Endothelial cell of umbilical vein (primary cell): Measurements from ENCODE around the gene DLX6. TPM values are rescaled to one million over a fixed set of nuclear protein-coding genes. Genes with fewer than 3 reads are reported as not detected.

ENCODE experiments used
- BruUV-seq: library from RNA; stranded (reverse); fragments of 400-500 nt; replicated peaks from 2 replicates; lab custom pipeline; 2021; lab: Mats Ljungman, UMichigan
- CTCF ChIA-PET: fragments of 300-600, 350-600 bp; sonication (Branson Sonifier 250); formaldehyde crosslinking; loops from one replicate; lab custom pipeline; 2021; ENCODE audit warnings: antibody characterized with exemption, inconsistent platforms; lab: Charles Lee
- POLR2A ChIA-PET: fragments of 300-600, 350-600 bp; sonication (Branson Sonifier 250); formaldehyde crosslinking; loops from one replicate; lab custom pipeline; 2021; ENCODE audit warnings: antibody characterized with exemption, inconsistent platforms; lab: Charles Lee
- DNase-seq: peaks from one replicate; pipeline ENCODE4 v3.0.0-alpha.2; 2011; ENCODE audit warnings: low read depth, low spot score
- FAIRE-seq: peaks from 2 replicates; lab custom pipeline; 2011; peaks lifted over from hg19 to GRCh38; lab: Jason Lieb, UNC
- H2AFZ ChIP-seq: 2 replicates; pipeline ENCODE4 v1.6.0; 2012; ENCODE audit warnings: low read depth, low read length, control low read depth, inconsistent platforms
- H3K27ac ChIP-seq: 2 replicates; pipeline ENCODE4 v1.5.1; 2011; ENCODE audit warnings: low read depth, mild to moderate bottlenecking, control low read depth, low read length, moderate library complexity; ENCODE audit not compliant: insufficient read depth
- H3K27me3 ChIP-seq, 2 experiments: 2 replicates each; pipeline versions ENCODE4 v1.6.0 to v1.6.1; 2011; ENCODE audit warnings: low read length in 2 of 2, mixed read lengths in 1 of 2; ENCODE audit not compliant: control insufficient read depth in 2 of 2, insufficient read depth in 2 of 2
- H3K36me3 ChIP-seq, 2 experiments: 2 replicates in 1 of 2; 3 replicates in 1 of 2; pipeline ENCODE4 v1.5.1; 2011; ENCODE audit warnings: low read length in 2 of 2, mild to moderate bottlenecking in 1 of 2, moderate library complexity in 1 of 2; ENCODE audit not compliant: control insufficient read depth in 2 of 2, insufficient read depth in 2 of 2; ENCODE audit errors: extremely low read depth in 1 of 2
- H3K4me1 ChIP-seq: 3 replicates; pipeline ENCODE4 v1.5.1; 2011; ENCODE audit warnings: mild to moderate bottlenecking, low read length; ENCODE audit not compliant: control insufficient read depth, insufficient read depth; ENCODE audit errors: extremely low read depth
- H3K4me2 ChIP-seq: 2 replicates; pipeline ENCODE4 v1.6.1; 2011; ENCODE audit warnings: low read length, control low read depth, mixed read lengths; ENCODE audit not compliant: insufficient read depth
- H3K4me3 ChIP-seq, 3 experiments: fragments of 200-600 bp in 1 of 3; sonication (generic), shearing (Covaris generic) in 1 of 3; replicated peaks in 1 of 3; 2 replicates each; pipeline ENCODE4 v1.5.1; 2011 to 2016; ENCODE audit warnings: control low read depth in 3 of 3, low read length in 3 of 3, mild to moderate bottlenecking in 2 of 3, inconsistent platforms in 1 of 3, low read depth in 1 of 3, moderate library complexity in 1 of 3; ENCODE audit not compliant: insufficient read depth in 1 of 3
- H3K79me2 ChIP-seq: 2 replicates; pipeline ENCODE4 v1.6.0; 2012; ENCODE audit warnings: low read length, inconsistent platforms; ENCODE audit not compliant: control insufficient read depth, insufficient read depth
- H3K9ac ChIP-seq: replicated peaks from 2 replicates; pipeline ENCODE3; 2011; ENCODE audit warnings: low read length, control low read depth; ENCODE audit not compliant: insufficient read depth; ENCODE audit errors: extremely low read depth
- H3K9me1 ChIP-seq: replicated peaks from 3 replicates; pipeline ENCODE4 v1.6.0; 2011; ENCODE audit warnings: mild to moderate bottlenecking, low read length; ENCODE audit not compliant: control insufficient read depth, insufficient read depth; ENCODE audit errors: extremely low read depth
- H3K9me3 ChIP-seq: replicated peaks from 2 replicates; pipeline ENCODE4 v1.5.1; 2012; ENCODE audit warnings: low read length, inconsistent platforms; ENCODE audit not compliant: control insufficient read depth, insufficient read depth
- H4K20me1 ChIP-seq: replicated peaks from 2 replicates; pipeline ENCODE3; 2011; ENCODE audit warnings: mild to moderate bottlenecking, low read length; ENCODE audit not compliant: control insufficient read depth, insufficient read depth; ENCODE audit errors: extremely low read depth
- EZH2 ChIP-seq: IDR thresholded peaks from 2 replicates; pipeline ENCODE4 v1.6.1; 2012; ENCODE audit warnings: borderline replicate concordance, low read depth, mild to moderate bottlenecking, moderate library complexity, low read length, inconsistent platforms; ENCODE audit not compliant: severe bottlenecking
- FOS ChIP-seq: IDR thresholded peaks from 2 replicates; pipeline ENCODE4 v1.6.1; 2011; ENCODE audit warnings: mild to moderate bottlenecking, low read length, moderate library complexity, borderline replicate concordance; ENCODE audit not compliant: insufficient read depth
- GATA2 ChIP-seq: IDR thresholded peaks from 2 replicates; pipeline ENCODE4 v1.7.0; 2011; ENCODE audit warnings: low read depth, mild to moderate bottlenecking, moderate library complexity, mixed read lengths, low read length; ENCODE audit not compliant: insufficient read length, insufficient read depth
- JUN ChIP-seq: IDR thresholded peaks from 2 replicates; pipeline ENCODE4 v1.6.1; 2011; ENCODE audit warnings: borderline replicate concordance, low read depth; ENCODE audit not compliant: insufficient read length, insufficient read depth
- MAX ChIP-seq: IDR thresholded peaks from 2 replicates; pipeline ENCODE4 v1.6.1; 2011; ENCODE audit not compliant: insufficient read depth, insufficient read length
- MYC ChIP-seq: IDR thresholded peaks from one replicate; pipeline ENCODE4 v1.6.1; 2011; ENCODE audit warnings: mild to moderate bottlenecking, low read depth, low read length
- POLR2A ChIP-seq: IDR thresholded peaks from 2 replicates; pipeline ENCODE4 v1.6.1; 2012; ENCODE audit warnings: low read depth, mild to moderate bottlenecking, control low read depth, low read length
- POLR2AphosphoS5 ChIP-seq: IDR thresholded peaks from 2 replicates; pipeline ENCODE4 v1.6.1; 2012; ENCODE audit warnings: low read depth, mild to moderate bottlenecking, control low read depth, low read length, moderate library complexity; ENCODE audit not compliant: insufficient read depth
- dilution Hi-C: fragments of 300-500 bp; cut with MboI; formaldehyde crosslinking; loops from one replicate; pipeline ENCODE4 v1.15.0; 2019; ENCODE audit warnings: low sequenced_read_pairs; ENCODE audit not compliant: extremely low pct_ligation_motif_present
- intact Hi-C: fragments of 100-400 bp; cut with micrococcal nuclease; formaldehyde crosslinking; loops from one replicate; pipeline ENCODE4 v1.10.0; 2022
- polyA plus RNA-seq, 4 experiments: library from polyadenylated mRNA; depleted of rRNA in 3 of 4; stranded (reverse) in 3 of 4; unstranded in 1 of 4; fragments of >200 nt; gene quantifications; 2 replicates each; pipeline versions ENCODE4 v1.2.1 to v1.2.3, GENCODE V29; 2011 to 2012; ENCODE audit warnings: missing spikeins in 1 of 4
- total RNA-seq: library from RNA; stranded (reverse); gene quantifications from 2 replicates; pipeline ENCODE4 v1.2.3, GENCODE V29; 2021
- TF ChIP-seq, protein P1 (sequence below), 2 donors: IDR thresholded peaks; 1 replicate in 1 of 2; 2 replicates in 1 of 2; pipeline ENCODE4 v1.5.1; 2011; ENCODE audit warnings: low read length in 2 of 2, mild to moderate bottlenecking in 2 of 2, moderate library complexity in 2 of 2, control low read depth in 1 of 2, inconsistent platforms in 1 of 2, low read depth in 1 of 2; ENCODE audit not compliant: insufficient read depth in 1 of 2; ENCODE audit errors: extremely low read depth in 1 of 2

The DLX6 gene
- total and polyA plus RNA-seq, 2 donors (not counting 3 experiments of a cell fraction or from before 2014, with no cell fraction given), result not detected

DNA sequence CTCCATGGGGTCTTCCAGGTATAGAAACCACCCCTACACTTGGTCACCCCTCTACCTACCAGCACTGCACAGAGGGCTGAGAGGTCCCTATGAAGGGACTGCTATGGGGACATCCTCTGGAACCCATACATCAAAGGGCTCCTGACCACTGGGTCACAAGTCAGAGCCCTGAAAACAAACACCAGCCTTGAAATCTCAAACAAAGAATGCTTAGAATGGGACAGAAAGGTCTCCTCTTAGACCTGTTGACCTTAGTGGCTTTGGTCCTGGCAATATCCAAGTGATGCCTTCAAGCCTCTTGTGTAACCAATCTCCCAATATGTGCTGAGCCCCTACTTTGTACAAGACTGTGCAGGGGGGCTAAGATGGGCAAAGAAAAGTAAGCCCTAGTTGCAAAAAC is 34.6 kb upstream of the DLX6 start:
- Histone ChIP-seq H3K4me2 (no peak overlapping the region), H3K27me3 (no peaks in the 10 kb centered on the region), H2AFZ (no peak overlapping the region), H3K9me1 (no peaks in the 10 kb centered on the region), H4K20me1 (no peaks in the 10 kb centered on the region), H3K9me3 (no peaks in the 10 kb centered on the region), H3K4me3 (no peak overlapping the region), H3K9ac (no peak overlapping the region), H3K79me2 (no peaks in the 10 kb centered on the region), H3K4me1 (no peaks in the 10 kb centered on the region), H3K27ac (no peak overlapping the region), H3K36me3 (no peaks in the 10 kb centered on the region)
- dilution Hi-C loops, result no loop called here
- TF ChIP-seq FOS (no peak), MAX (no peak), GATA2 (no peak), EZH2 (no peak), JUN (no peak), POLR2A (no peak), MYC (no peak), POLR2AphosphoS5 (no peak)
- TF ChIP-seq, protein P1, sequence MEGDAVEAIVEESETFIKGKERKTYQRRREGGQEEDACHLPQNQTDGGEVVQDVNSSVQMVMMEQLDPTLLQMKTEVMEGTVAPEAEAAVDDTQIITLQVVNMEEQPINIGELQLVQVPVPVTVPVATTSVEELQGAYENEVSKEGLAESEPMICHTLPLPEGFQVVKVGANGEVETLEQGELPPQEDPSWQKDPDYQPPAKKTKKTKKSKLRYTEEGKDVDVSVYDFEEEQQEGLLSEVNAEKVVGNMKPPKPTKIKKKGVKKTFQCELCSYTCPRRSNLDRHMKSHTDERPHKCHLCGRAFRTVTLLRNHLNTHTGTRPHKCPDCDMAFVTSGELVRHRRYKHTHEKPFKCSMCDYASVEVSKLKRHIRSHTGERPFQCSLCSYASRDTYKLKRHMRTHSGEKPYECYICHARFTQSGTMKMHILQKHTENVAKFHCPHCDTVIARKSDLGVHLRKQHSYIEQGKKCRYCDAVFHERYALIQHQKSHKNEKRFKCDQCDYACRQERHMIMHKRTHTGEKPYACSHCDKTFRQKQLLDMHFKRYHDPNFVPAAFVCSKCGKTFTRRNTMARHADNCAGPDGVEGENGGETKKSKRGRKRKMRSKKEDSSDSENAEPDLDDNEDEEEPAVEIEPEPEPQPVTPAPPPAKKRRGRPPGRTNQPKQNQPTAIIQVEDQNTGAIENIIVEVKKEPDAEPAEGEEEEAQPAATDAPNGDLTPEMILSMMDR (IDR thresholded peaks at IDR 0.05; ENCODE audit: extremely low read depth in 1 of 2, insufficient read depth in 1 of 2, low read depth in 1 of 2, low read length in 2 of 2), result no peak
- ChIA-PET CTCF (no interaction called here), POLR2A (no interaction called here)
- no peak for DNase-seq
- intact Hi-C loops, result no loop called here
- no peak for FAIRE-seq
- no TSS peak for BruUV-seq
